Measurements from ENCODE around the gene RBMS3. TPM values are rescaled to one million over a fixed set of nuclear protein-coding genes. Genes with fewer than 3 reads are reported as not detected.
"Not testable (repeated sequence)": the region's sequence is repeated elsewhere in the genome, so short reads cannot be mapped to it uniquely, and the experiment has no call there.

The RBMS3 gene
- total RNA-seq, 2 experiments from 2014 or later, result 0.15 to 3.0 TPM

DNA sequence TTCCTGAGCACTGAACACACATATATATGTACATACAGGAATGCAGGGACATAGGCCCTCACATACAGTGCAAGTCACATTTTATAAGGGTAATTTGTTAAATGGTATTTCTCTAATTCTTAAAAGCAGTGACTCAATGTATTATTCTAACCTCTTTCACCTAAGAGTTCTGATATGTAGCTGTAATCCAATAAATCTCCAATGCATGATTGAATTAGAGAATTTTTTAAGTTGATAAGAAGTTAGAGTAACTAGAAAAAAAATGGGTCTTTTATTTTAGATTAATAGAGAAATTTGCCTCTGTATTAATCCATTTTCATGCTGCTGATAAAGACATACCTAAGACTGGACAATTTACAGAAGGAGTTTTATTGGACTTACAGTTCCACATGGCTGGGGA lies 98.2 kb downstream of the RBMS3 start:
- CTCF ChIA-PET, result no interaction called here
- no peak overlapping the region for H3K4me3 Mint-ChIP-seq
- no peak for DNase-seq
- H3K4me1 Mint-ChIP-seq, result no peaks in the 10 kb centered on the region
- no peak overlapping the region for H3K27ac Mint-ChIP-seq
- no peaks in the 10 kb centered on the region for H3K9me3 Mint-ChIP-seq (ENCODE audit: low read depth)
- H3K36me3 Mint-ChIP-seq, result no peaks in the 10 kb centered on the region
- ATAC-seq, result no peak
- H3K27me3 Mint-ChIP-seq, result no peaks in the 10 kb centered on the region

DNA sequence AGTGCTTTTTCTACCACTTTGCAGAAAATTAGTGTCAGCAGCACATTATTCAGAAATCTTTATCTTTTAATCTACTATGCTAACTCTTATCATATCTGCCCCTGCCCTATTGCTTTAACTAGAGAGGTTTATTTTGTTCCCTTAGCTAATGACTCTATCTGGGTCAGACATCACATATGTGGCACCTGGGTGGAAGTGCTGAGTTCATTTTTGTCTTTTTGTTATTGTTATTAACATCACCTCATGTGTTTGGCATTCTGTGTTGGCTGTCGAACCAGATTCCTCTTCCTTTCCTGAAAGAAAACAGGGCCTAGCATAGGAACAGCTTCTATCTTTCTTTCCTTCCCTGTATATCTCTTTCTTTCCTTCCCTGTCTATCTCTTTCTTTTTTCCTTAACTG lies 100.7 kb downstream of the RBMS3 start:
- no peak overlapping the region for H3K27ac Mint-ChIP-seq

DNA sequence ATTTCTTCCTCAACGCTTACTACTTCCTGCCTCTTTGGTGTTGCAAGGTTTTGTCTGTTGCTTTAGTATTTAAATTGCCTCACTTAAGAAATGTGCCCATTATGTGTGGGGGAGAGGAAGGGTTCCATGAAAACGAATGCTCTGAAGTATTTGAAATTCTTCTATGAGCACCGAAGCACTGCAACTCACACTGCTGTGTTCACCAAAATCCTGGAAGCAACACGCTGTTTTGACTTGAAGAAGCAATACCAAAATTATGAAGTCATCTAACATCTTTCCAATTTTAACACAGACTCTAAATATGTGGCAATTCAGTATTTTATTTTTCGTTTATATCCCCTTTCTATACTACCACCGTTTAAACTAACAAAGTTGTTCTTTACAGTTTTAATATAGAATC lies 101.5 kb downstream of the RBMS3 start:
- Mint-ChIP-seq H3K9me3 (ENCODE audit: low read depth) (no peaks in the 10 kb centered on the region), H3K36me3 (no peaks in the 10 kb centered on the region), H3K27me3 (no peaks in the 10 kb centered on the region), H3K4me1 (no peaks in the 10 kb centered on the region), H3K4me3 (no peak overlapping the region), H3K27ac (no peak overlapping the region)
- ATAC-seq, result no peak
- no peak for DNase-seq
- CTCF ChIA-PET, result no interaction called here

More for the DNA sequence above, 100.7 kb downstream of the RBMS3 start:
- Mint-ChIP-seq H3K36me3 (no peaks in the 10 kb centered on the region), H3K27me3 (no peaks in the 10 kb centered on the region), H3K9me3 (ENCODE audit: low read depth) (no peaks in the 10 kb centered on the region), H3K4me1 (no peaks in the 10 kb centered on the region), H3K4me3 (no peak overlapping the region)
- DNase-seq (no peak), ATAC-seq (no peak)
- CTCF ChIA-PET, result no interaction called here

DNA sequence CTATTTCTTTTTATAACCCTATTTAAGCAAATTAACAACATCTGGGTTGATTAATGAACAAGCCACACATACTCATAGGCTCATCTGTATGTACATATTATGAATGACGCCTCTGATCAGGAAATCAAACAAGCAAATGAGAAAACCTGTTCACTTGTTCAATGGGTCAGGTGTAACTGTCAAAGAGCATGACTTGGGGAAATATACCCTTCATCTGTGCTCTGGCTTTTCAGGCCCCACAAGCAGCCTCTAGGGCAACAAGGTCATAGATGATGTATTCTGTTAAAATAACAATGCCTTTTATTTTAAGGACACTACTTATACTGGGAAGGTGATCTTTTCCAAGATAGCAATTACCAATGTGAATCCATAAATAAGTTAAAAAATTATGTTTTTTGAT lies 102.0 kb downstream of the RBMS3 start:
- ATAC-seq, result no peak
- DNase-seq, result no peak
- Mint-ChIP-seq H3K36me3 (no peaks in the 10 kb centered on the region), H3K27ac (no peak overlapping the region), H3K4me1 (no peaks in the 10 kb centered on the region), H3K4me3 (no peak overlapping the region), H3K9me3 (ENCODE audit: low read depth) (no peaks in the 10 kb centered on the region), H3K27me3 (no peaks in the 10 kb centered on the region)
- CTCF ChIA-PET, result no interaction called here

DNA sequence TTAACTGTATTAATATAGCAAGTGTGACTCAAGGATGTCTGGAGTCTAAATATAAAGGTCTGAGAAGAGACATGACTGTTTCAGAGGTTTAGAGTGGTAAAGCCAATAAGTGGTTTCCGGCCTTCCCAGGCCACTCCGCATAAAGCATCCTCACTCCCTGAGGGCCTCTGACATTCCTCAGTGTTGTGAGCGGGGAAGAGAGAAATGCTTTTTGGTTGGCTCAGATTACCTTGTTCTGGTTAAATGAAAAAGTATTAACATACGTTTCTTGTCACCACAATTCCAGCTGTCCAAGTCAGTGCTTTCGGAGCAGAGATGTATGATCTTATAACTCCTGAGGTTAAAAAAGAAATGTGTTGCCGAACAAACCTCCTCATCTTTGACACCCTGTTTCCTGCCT lies 103.8 kb downstream of the RBMS3 start:
- no peaks in the 10 kb centered on the region for H3K36me3 Mint-ChIP-seq
- DNase-seq (no peak), ATAC-seq (no peak)
- no peaks in the 10 kb centered on the region for H3K27me3 Mint-ChIP-seq
- H3K4me1 Mint-ChIP-seq, result no peaks in the 10 kb centered on the region
- H3K4me3 Mint-ChIP-seq, result no peak overlapping the region
- CTCF ChIA-PET, result no interaction called here
- no peak overlapping the region for H3K27ac Mint-ChIP-seq
- H3K9me3 Mint-ChIP-seq (ENCODE audit: low read depth), result no peaks in the 10 kb centered on the region

DNA sequence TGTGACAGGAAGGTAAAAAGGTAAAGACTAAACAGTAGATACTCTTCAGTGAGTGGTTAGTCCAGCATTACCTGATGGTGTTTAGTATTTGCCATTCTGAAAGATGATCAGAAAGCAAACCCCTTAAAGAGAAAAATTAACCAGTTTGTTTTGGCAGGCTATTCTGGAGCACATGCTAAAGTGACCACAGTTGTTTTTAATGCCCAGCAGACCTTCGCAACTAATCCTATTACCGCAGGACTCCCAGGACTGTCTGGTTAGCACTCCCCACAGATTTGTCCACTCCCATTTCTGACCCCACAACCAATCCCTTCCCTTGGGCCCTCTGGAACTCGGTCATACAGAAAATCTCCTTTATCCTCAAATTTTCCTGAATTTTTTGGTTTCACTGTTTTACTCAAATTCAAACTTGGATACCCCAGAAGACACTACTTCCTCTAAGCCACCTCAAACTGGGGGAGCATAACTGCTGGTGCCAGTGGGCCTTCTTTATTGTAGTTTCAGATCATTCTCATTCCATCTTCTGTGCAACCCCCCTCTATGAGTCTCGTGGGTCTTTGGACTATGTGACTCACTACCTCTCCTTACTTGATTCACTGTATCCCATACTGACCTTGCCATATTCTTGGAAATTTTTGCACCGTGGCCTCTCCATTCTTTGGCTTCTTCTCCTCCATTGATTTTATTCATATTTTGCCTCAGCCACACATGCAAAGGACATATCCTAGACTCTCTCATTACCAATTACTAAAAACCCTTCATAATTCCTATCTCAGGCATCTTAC lies 104.4 kb downstream of the RBMS3 start:
- H3K9me3 Mint-ChIP-seq (ENCODE audit: low read depth), result no peaks in the 10 kb centered on the region
- DNase-seq (no peak), ATAC-seq (no peak)
- H3K36me3 Mint-ChIP-seq, result no peaks in the 10 kb centered on the region
- no peaks in the 10 kb centered on the region for H3K4me1 Mint-ChIP-seq
- no peak overlapping the region for H3K27ac Mint-ChIP-seq
- CTCF ChIA-PET, result no interaction called here
- H3K27me3 Mint-ChIP-seq, result no peaks in the 10 kb centered on the region
- H3K4me3 Mint-ChIP-seq, result no peak overlapping the region

DNA sequence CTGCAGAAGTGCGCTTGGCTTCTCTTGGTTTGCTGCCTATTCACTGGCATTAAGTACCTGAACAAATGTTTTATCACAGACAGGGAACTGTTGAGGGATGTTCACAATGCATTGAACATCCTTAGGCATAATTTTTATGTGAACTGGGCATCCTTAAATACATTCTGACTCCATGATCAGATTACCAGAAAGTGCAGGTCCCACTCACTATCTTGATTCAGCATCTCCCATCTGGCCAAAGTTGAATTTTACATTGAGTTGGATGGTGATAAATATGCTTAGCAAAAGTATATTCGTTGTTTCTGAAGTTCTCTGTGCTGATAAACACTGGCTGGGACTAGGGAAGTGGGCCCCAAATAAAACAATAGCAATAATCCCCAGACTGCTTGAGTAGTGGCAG lies 108.5 kb downstream of the RBMS3 start:
- no peaks in the 10 kb centered on the region for H3K4me1 Mint-ChIP-seq
- no peaks in the 10 kb centered on the region for H3K27me3 Mint-ChIP-seq
- H3K4me3 Mint-ChIP-seq, result no peak overlapping the region
- H3K27ac Mint-ChIP-seq, result no peak overlapping the region
- no peaks in the 10 kb centered on the region for H3K36me3 Mint-ChIP-seq
- no peak for DNase-seq
- CTCF ChIA-PET, result no interaction called here
- no peak for ATAC-seq
- no peaks in the 10 kb centered on the region for H3K9me3 Mint-ChIP-seq (ENCODE audit: low read depth)

DNA sequence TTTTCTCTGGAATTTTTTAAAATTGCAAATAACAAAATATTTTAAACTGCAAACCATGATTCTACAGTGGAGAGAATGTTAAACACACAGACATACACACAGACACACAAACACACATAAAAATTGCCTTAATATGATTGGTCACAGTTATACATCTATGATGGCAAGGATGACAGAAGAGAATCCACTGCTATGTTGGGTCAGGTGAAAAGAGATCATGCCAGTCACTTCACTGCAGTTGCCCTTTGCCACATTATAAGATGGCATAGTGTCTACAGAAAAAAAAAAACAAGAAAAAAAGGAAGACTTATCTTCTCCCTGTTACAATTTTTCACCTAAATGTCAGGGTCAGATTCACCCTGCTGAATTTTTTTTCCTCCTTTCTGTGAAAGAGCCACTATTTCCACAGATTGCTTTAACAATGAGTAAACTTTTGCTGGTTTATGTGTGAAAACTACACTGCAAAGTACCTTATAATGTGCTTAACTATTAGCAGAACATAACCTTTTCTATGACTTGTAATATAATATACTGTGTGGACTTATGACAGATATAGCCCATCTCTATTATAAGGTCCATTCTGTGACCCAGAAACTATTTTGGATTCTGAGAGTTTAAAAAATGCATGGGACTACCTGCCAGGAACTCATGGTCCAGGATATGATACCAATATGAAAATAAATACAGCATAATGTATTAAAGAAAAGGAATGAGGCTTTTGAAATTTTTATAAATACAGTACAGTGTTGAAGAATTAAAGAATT lies 111.9 kb downstream of the RBMS3 start:
- no peak overlapping the region for H3K27ac Mint-ChIP-seq
- H3K36me3 Mint-ChIP-seq, result no peaks in the 10 kb centered on the region
- DNase-seq (no peak), ATAC-seq (no peak)
- no peaks in the 10 kb centered on the region for H3K4me1 Mint-ChIP-seq
- CTCF ChIA-PET, result no interaction called here
- no peaks in the 10 kb centered on the region for H3K9me3 Mint-ChIP-seq (ENCODE audit: low read depth)
- H3K27me3 Mint-ChIP-seq, result no peaks in the 10 kb centered on the region
- no peak overlapping the region for H3K4me3 Mint-ChIP-seq

DNA sequence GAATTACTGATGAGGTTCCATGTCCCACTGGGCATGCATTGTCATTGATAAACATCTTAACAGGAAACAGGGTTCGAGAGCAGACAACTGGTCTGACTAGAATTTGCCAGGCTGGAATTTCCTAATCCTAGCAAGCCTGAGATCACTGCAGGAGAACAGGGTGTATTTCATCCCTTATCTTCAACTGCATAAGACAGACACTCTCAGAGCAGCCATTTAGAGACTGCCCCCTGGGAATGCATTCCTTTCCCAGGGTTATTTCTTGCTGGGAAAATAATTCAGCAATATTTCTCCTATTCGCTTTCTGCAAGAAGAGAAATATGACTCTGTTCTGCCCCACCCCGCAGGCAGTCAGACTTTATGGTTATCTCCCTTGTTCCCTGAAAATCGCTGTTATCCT lies 113.1 kb downstream of the RBMS3 start:
- H3K27me3 Mint-ChIP-seq; ATAC-seq; DNase-seq; H3K27ac Mint-ChIP-seq; H3K4me1 Mint-ChIP-seq; CTCF ChIA-PET; H3K36me3 Mint-ChIP-seq; H3K9me3 Mint-ChIP-seq (ENCODE audit: low read depth); H3K4me3 Mint-ChIP-seq: not testable (repeated sequence)

DNA sequence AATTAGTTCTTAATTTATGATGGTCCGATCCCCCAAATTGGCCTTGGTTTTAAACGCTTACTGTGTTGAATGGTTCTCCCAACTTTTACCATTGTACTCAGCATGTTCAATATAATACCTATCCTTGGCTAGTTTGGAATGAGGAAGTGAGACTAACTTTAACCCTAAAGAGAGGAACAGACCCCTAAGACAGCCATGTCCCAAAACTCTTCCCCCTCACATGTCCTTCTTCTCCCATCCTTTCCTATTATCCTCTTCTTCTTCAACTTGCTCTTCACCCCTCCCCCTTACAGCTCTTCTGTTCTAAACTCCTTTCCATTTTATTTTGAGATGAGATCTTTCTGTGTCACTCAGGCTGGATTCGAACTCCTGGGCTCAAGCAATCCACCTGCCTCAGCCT lies 116.5 kb downstream of the RBMS3 start:
- ATAC-seq (no peak), DNase-seq (no peak)
- Mint-ChIP-seq H3K36me3 (no peaks in the 10 kb centered on the region), H3K4me3 (no peak overlapping the region), H3K27me3 (no peaks in the 10 kb centered on the region), H3K9me3 (ENCODE audit: low read depth) (no peaks in the 10 kb centered on the region), H3K4me1 (no peaks in the 10 kb centered on the region), H3K27ac (no peak overlapping the region)
- CTCF ChIA-PET, result no interaction called here

DNA sequence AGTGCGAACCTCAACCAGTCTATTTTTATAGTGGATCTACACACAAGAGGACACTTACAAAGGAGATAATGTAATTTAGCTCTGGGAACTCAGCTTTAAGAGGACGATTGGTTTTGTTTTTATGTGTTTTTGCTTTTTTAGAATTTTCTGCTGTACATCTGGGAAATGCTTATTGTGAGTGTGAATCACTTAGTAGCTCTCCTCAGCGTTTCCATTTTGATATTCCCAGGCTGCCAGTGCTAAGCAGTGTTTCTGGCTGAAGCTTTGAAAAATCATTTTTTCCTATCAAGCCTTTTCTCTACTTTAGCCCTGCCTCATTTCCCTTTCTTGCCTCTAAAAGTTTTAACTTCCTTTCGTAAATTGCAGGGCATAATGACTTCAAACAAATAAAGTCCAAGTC lies 117.9 kb downstream of the RBMS3 start:
- CTCF ChIA-PET, result no interaction called here
- no peak for ATAC-seq
- H3K9me3 Mint-ChIP-seq (ENCODE audit: low read depth), result no peaks in the 10 kb centered on the region

DNA sequence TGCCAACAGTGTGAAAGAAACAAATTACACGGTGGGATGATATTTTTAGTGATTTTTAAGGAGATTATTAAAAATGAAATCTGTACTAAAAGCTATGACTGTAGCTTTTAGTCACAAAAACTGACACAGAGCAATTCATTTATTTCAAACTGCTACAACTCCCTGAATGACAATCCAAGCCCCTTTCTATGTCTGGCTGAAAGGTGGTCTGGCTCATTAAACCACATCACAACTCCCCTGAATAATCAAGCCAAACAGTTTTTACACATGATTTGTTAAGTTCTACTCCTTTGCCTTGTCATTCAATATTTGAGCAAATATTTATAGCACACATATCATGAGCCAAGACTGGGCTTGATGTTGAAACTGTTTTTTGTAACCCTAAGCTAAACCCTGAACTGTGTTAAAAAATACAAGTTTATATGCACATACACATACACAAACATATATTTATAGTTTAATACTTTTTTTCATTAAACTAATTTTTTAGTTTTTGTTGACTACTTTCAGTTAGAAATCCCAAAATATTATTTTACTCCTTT lies 125.5 kb downstream of the RBMS3 start:
- Mint-ChIP-seq H3K27me3 (no peaks in the 10 kb centered on the region), H3K9me3 (ENCODE audit: low read depth) (no peaks in the 10 kb centered on the region), H3K4me3 (no peak overlapping the region), H3K4me1 (no peaks in the 10 kb centered on the region), H3K27ac (no peak overlapping the region), H3K36me3 (no peaks in the 10 kb centered on the region)
- no peak for ATAC-seq
- DNase-seq, result no peak
- CTCF ChIA-PET, result no interaction called here

More for the DNA sequence above, 117.9 kb downstream of the RBMS3 start:
- H3K36me3 Mint-ChIP-seq, result no peaks in the 10 kb centered on the region
- no peaks in the 10 kb centered on the region for H3K27me3 Mint-ChIP-seq
- no peak for DNase-seq
- no peak overlapping the region for H3K27ac Mint-ChIP-seq
- H3K4me3 Mint-ChIP-seq, result no peak overlapping the region
- H3K4me1 Mint-ChIP-seq, result no peaks in the 10 kb centered on the region

DNA sequence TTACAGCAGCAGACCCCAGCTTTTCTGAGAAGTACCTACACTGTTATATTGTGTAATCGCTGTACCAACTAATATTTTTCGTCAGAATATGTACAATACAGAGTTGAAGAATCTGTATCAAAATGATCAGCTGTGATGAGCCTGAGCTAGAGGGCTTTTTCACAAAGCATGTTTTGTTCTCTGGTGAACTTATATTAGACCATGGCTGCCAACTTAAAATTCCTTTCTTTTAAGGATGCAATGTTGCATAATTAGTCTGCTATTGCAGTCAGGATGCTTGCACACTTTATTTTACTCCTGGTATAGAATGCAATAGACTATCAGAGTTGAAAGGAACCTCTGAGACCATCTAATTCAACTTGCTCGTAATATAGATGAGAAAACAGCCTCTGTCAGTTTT lies 127.8 kb downstream of the RBMS3 start:
- no peaks in the 10 kb centered on the region for H3K27me3 Mint-ChIP-seq
- ATAC-seq (no peak), DNase-seq (no peak)
- no peak overlapping the region for H3K4me3 Mint-ChIP-seq
- CTCF ChIA-PET, result no interaction called here
- no peak overlapping the region for H3K27ac Mint-ChIP-seq
- H3K9me3 Mint-ChIP-seq (ENCODE audit: low read depth), result no peaks in the 10 kb centered on the region
- H3K4me1 Mint-ChIP-seq, result no peaks in the 10 kb centered on the region
- no peaks in the 10 kb centered on the region for H3K36me3 Mint-ChIP-seq

DNA sequence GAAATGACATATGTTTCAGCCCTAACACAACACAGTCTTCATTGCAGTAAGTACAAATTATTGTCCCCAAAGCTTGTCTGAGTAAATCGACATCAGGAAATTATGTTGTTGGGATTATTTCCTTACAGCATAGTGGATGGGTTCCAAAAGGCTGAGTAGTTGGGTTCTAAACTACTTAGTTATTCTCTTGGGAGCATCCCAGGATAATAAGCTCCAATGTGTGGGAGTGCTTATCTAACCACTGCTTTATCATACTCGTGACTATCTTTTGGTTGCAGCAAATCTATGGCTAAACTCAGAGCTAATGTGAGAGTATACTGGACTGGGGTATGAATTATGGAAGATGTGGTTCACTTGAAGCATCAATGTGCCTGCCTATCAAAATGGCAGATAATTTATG lies 128.5 kb downstream of the RBMS3 start:
- ATAC-seq (no peak), DNase-seq (no peak)
- H3K27me3 Mint-ChIP-seq, result no peaks in the 10 kb centered on the region
- no peaks in the 10 kb centered on the region for H3K9me3 Mint-ChIP-seq (ENCODE audit: low read depth)
- H3K27ac Mint-ChIP-seq, result no peak overlapping the region
- CTCF ChIA-PET, result no interaction called here
- H3K4me1 Mint-ChIP-seq, result no peaks in the 10 kb centered on the region
- H3K36me3 Mint-ChIP-seq, result no peaks in the 10 kb centered on the region
- H3K4me3 Mint-ChIP-seq, result no peak overlapping the region

Measured in activated CD8-positive, alpha-beta memory T cell treated with anti-CD3 and anti-CD28 coated beads, Interleukin-2, amount 10 ng/mL, durations not matched to agents 7 days and 5 days (primary cell).